Fibroblast of peridontal ligament (primary cell): ENCODE data around the gene JAK2.
"Not testable (repeated sequence)": the region's sequence is repeated elsewhere in the genome, so short reads cannot be mapped to it uniquely, and the experiment has no call there.

ENCODE experiments used
- DNase-seq: peaks from one replicate; pipeline ENCODE4 v3.0.0-alpha.2; 2010; ENCODE audit errors: extremely low read depth

JAK2 gene

GRCh38 chr9:5041390-5042115 lies 56.5 kb downstream of the JAK2 start:
- DNase-seq = no peak

GRCh38 chr9:5042661-5043178 lies 57.6 kb downstream of the JAK2 start:
- no peak for DNase-seq

GRCh38 chr9:5043381-5043780 lies 58.3 kb downstream of the JAK2 start:
- peak; percentile 20 for DNase-seq

GRCh38 chr9:5044160-5044559 lies 59.1 kb downstream of the JAK2 start:
- no peak for DNase-seq

- peak; percentile 71 for DNase-seq
Measured at GRCh38 chr9:5052838-5053237, 67.8 kb downstream of the JAK2 start.

GRCh38 chr9:5062631-5063030 lies 77.6 kb downstream of the JAK2 start:
- DNase-seq = no peak

GRCh38 chr9:5072871-5073270 lies 87.8 kb downstream of the JAK2 start:
- DNase-seq = no peak

GRCh38 chr9:5073701-5074100 lies 88.6 kb downstream of the JAK2 start:
- peak; percentile 12 for DNase-seq

- DNase-seq = no peak
Measured at GRCh38 chr9:5085993-5086392, 100.9 kb downstream of the JAK2 start.

GRCh38 chr9:5089737-5090136 lies 104.7 kb downstream of the JAK2 start:
- DNase-seq = no peak

- DNase-seq = no peak
Measured at GRCh38 chr9:5095795-5096194, 110.7 kb downstream of the JAK2 start.

- DNase-seq = no peak
Measured at GRCh38 chr9:5099466-5099865, 114.4 kb downstream of the JAK2 start.

- not testable (repeated sequence) for DNase-seq
Measured at GRCh38 chr9:5101127-5101526, 116.1 kb downstream of the JAK2 start.

- DNase-seq = not testable (repeated sequence)
Measured at GRCh38 chr9:5106517-5106916, 121.4 kb downstream of the JAK2 start.

GRCh38 chr9:5110867-5111681 lies 126.0 kb downstream of the JAK2 start:
- DNase-seq = no peak

GRCh38 chr9:5111696-5112095 lies 126.6 kb downstream of the JAK2 start:
- no peak for DNase-seq

GRCh38 chr9:5112109-5112592 lies 127.1 kb downstream of the JAK2 start:
- no peak for DNase-seq

GRCh38 chr9:5112646-5113045 lies 127.6 kb downstream of the JAK2 start:
- no peak for DNase-seq

GRCh38 chr9:5113523-5113922 lies 128.5 kb downstream of the JAK2 start:
- DNase-seq = no peak

- no peak for DNase-seq
Measured at GRCh38 chr9:5113994-5114748, 129.1 kb downstream of the JAK2 start.

GRCh38 chr9:5122116-5122515 lies 137.0 kb downstream of the JAK2 start:
- DNase-seq = no peak

GRCh38 chr9:5122516-5122915 lies 137.4 kb downstream of the JAK2 start:
- DNase-seq = no peak
